Measurements from ENCODE around the gene ENSA.

GRCh38 chr1:150612014-150612345, 17.4 kb downstream of the ENSA start:
- TF ChIP-seq CTCF (conservative IDR thresholded peaks at IDR 0.05; ENCODE audit: low read length) (no peak), EZH2phosphoT487 (IDR thresholded peaks at IDR 0.05; ENCODE audit: borderline replicate concordance) (no peak)

All from Loucy (cell line).